GM18505 (cell line): ENCODE results near the gene ELOA.

Experiments
- ATAC-seq: cut with Tn5 transposase; IDR thresholded peaks from one replicate; pipeline ENCODE4 v1.9.1; 2021; ENCODE audit not compliant: unreplicated experiment
- POLR2A ChIP-seq: IDR thresholded peaks from 4 replicates; pipeline ENCODE4 v1.6.1; 2011; ENCODE audit warnings: borderline replicate concordance; ENCODE audit not compliant: insufficient read depth, insufficient read length; ENCODE audit errors: extremely low read depth

ELOA gene, protein sequence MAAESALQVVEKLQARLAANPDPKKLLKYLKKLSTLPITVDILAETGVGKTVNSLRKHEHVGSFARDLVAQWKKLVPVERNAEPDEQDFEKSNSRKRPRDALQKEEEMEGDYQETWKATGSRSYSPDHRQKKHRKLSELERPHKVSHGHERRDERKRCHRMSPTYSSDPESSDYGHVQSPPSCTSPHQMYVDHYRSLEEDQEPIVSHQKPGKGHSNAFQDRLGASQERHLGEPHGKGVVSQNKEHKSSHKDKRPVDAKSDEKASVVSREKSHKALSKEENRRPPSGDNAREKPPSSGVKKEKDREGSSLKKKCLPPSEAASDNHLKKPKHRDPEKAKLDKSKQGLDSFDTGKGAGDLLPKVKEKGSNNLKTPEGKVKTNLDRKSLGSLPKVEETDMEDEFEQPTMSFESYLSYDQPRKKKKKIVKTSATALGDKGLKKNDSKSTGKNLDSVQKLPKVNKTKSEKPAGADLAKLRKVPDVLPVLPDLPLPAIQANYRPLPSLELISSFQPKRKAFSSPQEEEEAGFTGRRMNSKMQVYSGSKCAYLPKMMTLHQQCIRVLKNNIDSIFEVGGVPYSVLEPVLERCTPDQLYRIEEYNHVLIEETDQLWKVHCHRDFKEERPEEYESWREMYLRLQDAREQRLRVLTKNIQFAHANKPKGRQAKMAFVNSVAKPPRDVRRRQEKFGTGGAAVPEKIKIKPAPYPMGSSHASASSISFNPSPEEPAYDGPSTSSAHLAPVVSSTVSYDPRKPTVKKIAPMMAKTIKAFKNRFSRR

DNA sequence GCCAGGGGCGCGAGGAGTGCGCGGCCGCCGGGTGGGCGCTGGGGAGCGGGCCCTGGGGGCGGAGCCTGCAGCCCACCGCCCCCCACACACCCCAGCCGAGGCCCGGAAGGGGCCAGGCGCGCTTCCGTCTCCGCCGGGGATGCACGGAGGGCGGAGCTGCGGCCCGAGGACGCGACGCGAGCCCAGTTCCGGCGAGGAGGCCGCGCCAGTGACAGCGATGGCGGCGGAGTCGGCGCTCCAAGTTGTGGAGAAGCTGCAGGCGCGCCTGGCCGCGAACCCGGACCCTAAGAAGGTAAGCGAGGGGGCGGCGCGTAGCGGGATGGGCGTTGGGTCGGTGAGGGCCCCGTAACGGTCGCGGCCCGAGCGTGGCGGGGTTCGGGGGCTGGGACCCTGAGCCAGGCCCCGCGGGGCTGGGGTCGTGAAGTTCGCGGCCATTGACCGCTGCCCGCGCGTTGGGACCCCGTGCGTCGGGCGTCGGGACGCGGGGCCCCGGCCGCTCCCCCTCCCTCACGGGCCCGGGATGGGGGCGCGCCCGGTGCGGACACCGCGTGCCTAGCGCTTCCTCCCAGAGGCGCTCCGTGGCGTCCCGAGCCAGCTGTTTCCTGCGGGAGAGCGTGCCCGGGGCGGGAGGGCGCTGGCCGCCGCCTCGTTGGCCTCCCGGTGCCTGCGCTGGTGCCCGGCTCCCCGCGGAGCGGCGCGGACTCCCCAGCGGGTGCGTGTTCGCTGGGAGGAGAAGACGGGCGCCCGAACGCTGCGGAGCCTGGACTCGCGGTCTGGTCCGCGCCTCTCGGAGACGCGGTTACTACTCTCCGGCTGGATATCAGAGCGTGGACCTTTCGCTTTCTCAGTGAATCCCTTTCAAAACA is at the start of gene ELOA:
Gene ELOA, plus strand, starts transcription at position 185 of the 866 bp plus-strand sequence. Its CDS starts 33 bp downstream, at position 218.
- peak; percentile 76 for ATAC-seq
- peak; percentile 94 for TF ChIP-seq POLR2A

DNA sequence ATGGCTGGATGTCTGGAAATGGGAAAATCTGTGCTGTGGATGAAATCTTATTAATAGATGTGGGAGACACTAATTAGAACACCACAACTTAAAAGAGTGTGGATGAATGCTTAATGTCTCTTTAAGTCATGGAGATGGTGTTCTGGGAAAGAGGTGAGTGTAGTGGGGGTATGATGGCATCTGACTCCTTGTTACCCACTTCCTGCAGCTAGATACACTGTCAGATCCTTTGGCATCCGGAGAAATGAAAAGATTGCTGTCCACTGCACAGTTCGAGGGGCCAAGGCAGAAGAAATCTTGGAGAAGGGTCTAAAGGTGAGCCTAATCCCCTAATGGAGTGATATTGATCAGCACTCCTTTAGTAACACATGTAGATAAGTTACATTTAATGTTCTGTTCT is 49.7 kb upstream of the ELOA start:
- no peak for TF ChIP-seq POLR2A
- ATAC-seq, result no peak

DNA sequence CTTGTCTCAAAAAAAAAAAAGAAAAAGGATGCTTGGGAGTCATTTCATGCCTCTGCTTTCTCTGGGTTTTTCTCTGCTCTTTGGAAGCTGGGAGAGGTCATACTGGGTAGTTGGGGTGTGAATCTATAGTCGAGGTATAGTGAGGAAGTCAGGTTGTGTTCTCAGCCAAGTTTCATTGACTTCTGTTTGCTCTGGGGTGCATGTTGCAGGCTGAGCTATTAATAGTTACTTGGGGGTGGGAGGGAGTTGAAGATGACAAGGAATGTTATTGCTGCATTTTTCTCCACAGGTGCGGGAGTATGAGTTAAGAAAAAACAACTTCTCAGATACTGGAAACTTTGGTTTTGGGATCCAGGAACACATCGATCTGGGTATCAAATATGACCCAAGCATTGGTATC is 48.9 kb upstream of the ELOA start:
- no peak for TF ChIP-seq POLR2A
- no peak for ATAC-seq

DNA sequence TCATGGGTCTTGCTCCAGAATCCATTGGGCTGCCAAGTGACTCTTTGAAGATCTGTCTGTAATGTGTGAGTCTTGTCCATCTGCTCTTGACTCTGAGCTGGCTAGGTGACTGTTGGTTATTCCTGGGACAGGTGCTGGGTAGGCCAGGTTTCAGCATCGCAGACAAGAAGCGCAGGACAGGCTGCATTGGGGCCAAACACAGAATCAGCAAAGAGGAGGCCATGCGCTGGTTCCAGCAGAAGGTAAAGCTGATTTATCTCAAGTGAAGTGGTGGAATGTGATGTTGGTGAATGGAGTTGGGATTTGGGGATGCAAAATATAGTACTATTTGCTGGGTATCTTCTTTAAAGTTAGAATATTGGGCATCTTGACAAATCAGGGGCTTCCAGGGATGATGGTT is 47.6 kb upstream of the ELOA start:
- no peak for TF ChIP-seq POLR2A
- no peak for ATAC-seq

DNA sequence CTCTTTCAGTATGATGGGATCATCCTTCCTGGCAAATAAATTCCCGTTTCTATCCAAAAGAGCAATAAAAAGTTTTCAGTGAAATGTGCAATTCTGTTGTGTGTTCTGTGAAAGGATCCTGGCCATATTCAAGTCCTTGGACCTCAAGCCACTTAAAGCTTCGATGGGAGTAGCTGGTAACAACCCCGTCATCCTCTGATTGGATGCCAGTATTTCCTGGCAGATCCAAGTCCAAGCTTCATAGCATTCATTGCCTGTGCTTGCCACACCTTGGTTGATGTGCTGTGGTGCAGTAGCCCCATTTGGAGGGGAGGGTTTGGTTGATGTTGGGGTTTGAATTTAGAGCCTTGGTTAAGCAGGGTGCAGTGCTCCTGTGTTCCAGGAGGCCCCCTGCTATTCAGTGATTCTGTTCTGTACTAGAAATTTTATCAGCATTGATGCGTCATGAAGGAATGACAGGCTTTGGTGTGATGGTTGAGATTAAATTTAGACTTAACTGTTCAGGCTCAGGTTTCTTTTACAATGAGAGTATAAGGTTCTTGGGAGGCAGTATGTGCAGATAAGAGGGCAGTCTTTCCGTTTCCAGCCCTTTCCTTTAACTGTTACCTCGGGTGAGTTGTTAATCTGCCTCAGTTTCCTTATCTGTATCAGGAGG is 46.8 kb upstream of the ELOA start:
- ATAC-seq, result no peak

DNA sequence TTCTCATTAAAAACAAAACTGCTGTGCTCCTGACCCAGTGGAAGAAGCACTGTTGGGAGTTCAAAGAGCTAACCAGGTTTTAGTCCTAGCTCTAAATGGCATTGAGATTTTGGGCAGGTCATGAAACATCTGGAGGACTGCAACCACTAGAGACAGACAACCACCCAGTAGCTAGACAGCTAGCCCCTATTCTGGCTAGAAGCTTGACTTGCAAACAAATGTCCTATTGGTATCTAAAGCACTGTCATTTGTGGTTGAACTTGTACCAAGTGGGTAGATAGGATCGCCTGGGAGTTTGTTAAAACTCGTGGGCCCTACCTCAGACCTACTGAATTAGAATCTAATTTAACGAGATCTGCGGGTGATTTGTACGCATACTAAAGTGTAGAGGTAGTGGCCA is 44.8 kb upstream of the ELOA start:
- ATAC-seq, result no peak
- no peak for TF ChIP-seq POLR2A

More for the DNA sequence above, 46.8 kb upstream of the ELOA start:
- no peak for TF ChIP-seq POLR2A

DNA sequence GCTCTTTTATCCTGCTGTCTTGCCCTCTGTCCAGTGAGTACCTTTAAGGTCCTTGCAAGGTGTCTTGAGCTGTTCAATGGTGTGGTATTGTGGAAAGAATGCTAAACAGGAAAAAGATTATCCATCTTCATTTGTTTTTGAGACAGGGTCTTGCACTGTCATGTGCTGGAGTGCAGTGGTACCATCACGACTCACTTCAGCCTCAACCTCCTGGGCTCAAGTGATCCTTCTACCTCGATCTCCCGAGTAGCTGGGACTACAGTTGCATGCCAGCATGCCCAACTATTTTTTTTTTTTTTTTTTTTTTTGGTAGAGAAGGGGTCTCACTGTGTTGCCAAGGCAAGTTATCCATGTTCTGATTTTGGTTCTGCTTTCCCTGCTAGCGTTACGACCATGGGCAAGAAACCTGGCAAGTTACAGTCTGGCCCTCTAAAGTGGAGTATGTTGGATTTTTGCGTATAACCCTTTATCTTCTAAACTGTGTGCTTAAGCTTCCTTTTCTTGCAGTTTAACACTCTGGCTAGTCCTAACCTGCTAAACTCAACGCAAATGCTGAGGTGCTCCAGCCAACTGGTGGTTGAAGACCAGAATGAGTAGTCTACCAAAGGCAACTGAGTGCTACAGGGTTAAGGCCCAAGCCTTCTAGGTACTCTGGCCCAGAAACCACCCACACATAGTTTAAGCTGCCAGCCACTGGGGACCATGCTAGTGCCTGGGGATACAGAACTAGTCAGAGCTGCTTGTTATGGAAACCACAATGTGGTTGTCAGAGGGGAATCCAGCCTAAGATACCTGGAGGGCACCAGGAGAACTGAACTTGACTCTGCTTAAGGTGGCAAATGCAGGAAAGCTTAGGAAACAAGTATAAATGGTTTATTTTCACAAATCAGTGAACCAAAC is 43.7 kb upstream of the ELOA start:
- ATAC-seq, result no peak
- no peak for TF ChIP-seq POLR2A

DNA sequence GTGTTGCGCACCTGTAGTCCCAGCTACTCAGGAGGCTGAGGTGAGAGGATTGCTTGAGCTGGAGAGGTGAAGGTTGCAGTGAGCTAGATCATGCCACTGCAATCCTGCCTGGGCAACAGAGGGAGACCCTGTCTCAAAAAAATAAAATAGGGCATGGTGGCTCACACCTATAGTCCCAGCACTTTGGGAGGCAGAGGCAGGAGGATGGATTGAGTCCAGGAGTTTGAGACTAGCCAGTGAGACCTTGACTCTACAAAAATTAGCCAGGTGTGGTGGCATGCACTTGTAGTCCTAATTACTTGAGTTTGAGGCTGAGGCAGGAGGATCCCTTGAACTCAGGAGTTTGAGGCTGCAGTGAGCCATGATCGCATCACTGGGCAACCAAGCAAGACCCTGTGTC is 42.0 kb upstream of the ELOA start:
- no peak for TF ChIP-seq POLR2A
- no peak for ATAC-seq

DNA sequence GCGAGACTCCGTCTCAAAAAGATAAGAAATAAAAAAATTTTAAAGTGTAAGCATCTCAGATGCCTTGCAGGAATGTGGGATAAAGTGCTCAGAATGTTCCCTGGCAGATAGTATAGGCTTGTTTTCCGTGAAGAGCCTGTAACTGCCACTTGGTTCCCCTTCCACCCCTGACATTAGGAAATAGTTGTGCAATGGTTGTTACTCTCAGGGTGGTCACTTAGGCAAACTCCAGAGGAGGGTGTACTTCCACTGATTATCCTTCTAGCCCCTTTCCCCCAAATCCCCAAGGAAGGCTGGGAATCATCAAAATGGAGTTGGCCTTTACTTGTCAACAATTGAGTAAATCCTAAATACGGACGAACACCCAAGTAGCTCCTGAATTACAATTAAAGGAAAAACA is 41.3 kb upstream of the ELOA start:
- ATAC-seq, result no peak
- no peak for TF ChIP-seq POLR2A

DNA sequence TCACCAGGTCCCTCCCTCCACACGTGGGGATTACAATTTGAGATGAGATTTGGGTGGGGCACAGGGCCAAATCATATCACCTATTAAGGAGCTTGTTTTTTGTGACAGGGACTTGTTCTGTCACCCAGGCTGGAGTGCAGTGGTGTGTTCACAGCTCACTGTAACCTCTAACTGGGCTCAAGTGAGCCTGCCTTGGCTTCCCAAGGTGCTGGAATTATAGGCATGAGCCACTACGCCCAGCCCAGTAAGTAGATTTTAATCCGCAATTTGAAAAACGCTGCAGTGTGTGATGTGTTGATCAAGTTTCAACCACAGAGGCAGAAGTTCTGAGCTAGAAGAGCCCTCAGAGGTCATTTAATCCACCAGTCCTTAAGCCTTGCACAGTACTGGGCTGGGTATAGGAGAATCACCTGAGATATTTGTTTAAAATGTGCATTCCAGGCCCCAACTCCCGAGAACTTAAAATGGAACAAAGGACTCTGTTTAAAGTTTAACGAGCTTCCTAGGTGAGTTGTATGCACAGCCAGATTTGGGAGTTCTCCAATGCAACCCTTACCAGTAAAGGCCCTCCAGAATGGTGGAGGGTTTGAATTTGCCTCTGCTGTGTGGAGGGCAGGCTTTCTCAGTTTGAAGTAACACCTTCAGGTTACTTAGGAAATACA is 38.3 kb upstream of the ELOA start:
- ATAC-seq, result no peak
- TF ChIP-seq POLR2A, result no peak

DNA sequence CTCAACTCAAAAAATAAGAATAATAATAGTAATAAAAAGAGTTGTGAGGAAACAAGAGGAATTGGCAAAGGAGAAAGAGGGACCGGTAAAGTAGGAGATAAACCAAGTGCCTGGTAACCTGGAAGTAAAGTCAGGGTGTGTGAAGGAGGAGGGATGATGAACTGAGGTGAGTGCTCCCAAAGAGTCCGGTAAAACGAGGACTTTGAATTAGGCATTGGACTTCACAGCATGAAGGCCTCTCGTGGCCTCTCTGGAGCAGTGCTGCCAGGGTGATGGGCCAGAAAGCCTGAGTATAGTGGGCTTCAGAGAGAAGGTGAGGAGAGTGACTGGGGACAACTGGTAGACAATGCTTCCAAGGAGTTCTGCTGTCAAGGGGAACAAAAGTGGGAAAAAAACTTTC is 34.0 kb upstream of the ELOA start:
- no peak for ATAC-seq
- TF ChIP-seq POLR2A, result no peak

DNA sequence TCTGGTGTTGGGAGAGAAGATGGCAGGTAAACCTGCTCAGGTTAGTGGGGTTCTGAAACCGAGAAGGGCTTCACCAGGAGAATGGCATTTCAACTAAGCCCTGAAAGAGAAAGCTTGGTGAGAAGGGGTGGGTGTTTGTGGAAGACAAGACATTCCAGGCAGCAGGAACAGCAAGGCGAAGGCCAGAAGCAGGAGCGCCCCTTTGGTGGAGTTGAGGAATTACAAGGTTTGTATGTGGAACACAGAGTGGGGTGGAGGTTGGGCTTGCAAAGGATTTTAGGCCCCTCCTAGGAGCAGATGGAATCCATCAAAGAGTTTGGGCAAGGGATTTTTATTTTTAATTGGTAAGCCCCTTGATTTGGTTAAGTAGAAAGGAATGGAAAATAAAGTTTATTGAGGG is 24.8 kb upstream of the ELOA start:
- no peak for ATAC-seq

More for the DNA sequence above, 24.8 kb upstream of the ELOA start:
- no peak for TF ChIP-seq POLR2A
